ENCODE data around the gene EPHB2.
"Not testable (repeated sequence)": the region's sequence is repeated elsewhere in the genome, so short reads cannot be mapped to it uniquely, and the experiment has no call there.

The EPHB2 gene

GRCh38 chr1:22920026-22920733, 209.5 kb downstream of the EPHB2 start:
- no peak for DNase-seq (ENCODE audit: low read depth, low spot score)
- no peak overlapping the region for H3K27ac ChIP-seq

DNA sequence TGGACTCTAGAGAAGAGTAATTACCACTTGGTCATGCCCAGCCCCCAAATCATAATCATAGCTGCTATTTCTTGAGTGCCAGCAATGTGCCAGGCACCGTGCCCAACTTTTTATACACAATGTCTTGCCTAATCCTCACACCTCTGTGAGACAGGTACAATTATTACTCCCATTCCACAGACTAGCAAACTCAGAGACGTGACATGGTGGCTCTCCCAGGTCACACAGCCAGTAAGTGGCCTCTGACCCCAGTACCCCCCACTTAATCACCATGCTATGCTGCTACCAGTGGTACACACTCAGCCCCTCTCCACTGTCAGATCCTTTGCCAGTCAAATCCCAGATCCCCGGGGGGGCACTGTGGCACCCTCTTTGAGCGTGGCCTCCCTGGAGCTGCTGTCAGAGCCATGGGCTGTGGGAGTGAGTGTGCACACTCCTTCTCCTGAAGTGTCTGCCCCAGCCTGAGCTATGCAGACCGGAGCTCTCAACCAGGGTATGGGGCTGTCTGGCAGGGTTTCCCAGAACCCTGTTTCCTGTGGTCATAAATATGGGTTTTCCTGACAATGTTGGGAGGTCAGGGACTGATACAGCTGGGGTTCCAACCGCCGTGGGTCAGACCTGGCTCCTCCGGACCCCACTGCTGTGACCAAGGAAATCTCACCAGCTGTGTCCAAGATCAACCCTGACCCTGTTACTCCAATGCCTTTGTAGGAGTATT, 210.3 kb downstream of the EPHB2 start:
- H3K27ac ChIP-seq, result no peak overlapping the region
- no peak for DNase-seq (ENCODE audit: low read depth, low spot score)

DNA sequence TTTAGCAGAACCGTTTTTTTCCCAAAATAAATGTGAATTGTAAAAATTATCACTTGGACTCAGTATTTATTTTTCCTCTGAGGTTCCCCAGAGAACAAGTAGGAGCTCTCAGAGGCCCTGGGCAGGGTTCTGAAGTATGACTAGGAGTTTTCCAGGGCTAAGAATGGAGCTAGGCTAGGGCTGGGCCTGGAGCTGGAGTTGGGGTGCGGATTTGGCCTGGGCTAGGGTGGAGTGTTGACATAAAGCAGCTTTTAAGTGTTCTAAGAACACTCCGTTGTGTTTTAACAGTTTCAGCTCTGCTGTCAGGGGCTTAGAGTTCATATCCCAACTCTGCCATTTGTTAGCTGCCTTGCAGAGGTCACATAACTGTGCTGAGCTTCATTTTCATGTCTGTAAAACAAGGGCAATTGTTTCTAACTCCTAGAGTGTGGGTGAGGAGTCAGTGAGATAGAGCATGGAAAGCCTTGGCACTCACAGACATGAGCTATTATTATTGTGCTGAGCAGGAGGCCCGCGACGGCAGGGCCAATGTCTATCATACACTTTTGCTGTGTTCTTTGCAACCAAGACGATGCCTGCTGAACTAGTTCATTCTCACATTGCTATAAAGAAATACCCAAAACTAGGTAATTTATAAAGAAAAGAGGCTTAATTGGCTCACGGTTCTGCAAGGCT, 210.9 kb downstream of the EPHB2 start:
- no peak overlapping the region for H3K27ac ChIP-seq
- DNase-seq (ENCODE audit: low read depth, low spot score), result no peak

- DNase-seq (ENCODE audit: low read depth, low spot score), result no peak
- no peak overlapping the region for H3K27ac ChIP-seq
Measured at GRCh38 chr1:22922640-22923039, 212.0 kb downstream of the EPHB2 start.

DNA sequence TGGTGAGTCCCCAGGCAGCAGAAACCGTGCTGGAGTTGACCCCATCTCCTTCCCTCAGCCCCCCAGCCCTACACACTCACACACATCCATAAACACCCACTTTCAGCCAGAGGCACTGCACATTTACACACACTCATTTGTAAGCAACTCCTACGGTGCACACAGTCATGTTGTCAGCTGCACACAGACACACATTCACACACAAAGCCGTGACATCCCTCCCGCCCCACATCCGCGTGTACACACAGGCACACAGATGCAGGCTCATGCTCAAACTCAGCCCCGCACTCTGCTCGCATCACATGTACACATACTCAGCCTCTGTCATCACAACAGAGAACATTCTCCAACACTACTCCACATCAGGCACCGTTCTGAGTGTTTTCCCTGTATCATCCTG, 214.5 kb downstream of the EPHB2 start:
- H3K27ac ChIP-seq, result no peak overlapping the region
- DNase-seq (ENCODE audit: low read depth, low spot score), result no peak

DNA sequence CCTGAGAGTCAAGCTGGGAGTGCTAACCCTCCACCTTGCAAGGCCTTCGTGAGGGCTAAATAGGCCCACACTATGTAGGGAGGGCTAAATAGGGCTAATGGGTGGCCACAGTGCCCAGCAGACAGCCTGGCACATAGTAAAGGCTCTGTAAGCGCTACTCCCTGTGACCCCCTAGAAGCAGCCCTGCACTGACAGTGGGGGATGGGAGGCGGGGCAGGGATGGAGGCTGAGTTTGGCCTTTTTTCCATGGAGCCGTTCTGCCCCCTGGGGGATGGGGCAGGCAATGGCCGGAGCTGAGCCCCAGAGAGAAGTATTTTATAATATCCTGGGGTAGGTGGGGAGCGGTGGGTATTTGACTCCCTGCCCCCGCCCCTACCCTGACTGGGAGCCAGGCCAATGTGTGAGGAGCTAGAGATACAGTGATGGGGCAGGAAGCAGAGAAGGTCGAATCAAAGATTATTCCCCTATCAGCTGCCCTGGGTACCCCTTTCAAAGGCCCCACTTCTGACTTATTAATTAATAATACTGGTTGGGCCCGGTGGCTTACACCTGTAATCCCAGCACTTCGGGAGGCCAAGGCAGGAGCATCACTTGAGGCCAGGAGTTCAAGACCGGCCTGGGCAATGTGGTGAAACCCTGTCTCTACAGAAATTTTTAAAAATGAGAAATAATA, 219.7 kb downstream of the EPHB2 start:
- DNase-seq (ENCODE audit: low read depth, low spot score), result no peak
- no peak overlapping the region for H3K27ac ChIP-seq

GRCh38 chr1:22932803-22933470, 222.3 kb downstream of the EPHB2 start:
- DNase-seq (ENCODE audit: low read depth, low spot score), result no peak
- H3K27ac ChIP-seq, result no peak overlapping the region

- H3K27ac ChIP-seq, result no peak overlapping the region
- no peak for DNase-seq (ENCODE audit: low read depth, low spot score)
Measured at GRCh38 chr1:22935433-22935832, 224.8 kb downstream of the EPHB2 start.

GRCh38 chr1:22936681-22937080, 226.0 kb downstream of the EPHB2 start:
- no peak overlapping the region for H3K27ac ChIP-seq
- no peak for DNase-seq (ENCODE audit: low read depth, low spot score)

DNA sequence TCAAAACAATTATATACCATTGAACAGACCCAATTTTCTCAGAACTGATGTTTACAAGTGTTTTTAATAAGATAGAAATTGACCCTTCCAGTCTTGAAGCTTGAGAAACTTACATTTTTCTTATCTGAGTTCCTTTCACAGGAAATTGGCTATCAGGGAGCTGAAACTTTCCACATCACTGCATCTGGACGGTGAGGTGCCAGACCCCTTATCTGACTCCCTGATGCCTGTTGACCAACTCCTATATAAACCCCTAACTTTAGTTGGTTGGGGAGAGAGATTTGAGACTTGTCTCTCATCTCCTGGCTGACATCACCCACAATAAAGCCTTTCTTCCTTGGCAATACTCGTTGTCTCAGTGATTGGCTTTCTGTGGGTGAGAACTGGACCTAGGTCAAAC, 230.6 kb downstream of the EPHB2 start:
- no peak overlapping the region for H3K27ac ChIP-seq
- no peak for DNase-seq (ENCODE audit: low read depth, low spot score)

- H3K27ac ChIP-seq, result no peak overlapping the region
- DNase-seq (ENCODE audit: low read depth, low spot score), result no peak
Measured at GRCh38 chr1:22944346-22945055, 233.9 kb downstream of the EPHB2 start.

DNA sequence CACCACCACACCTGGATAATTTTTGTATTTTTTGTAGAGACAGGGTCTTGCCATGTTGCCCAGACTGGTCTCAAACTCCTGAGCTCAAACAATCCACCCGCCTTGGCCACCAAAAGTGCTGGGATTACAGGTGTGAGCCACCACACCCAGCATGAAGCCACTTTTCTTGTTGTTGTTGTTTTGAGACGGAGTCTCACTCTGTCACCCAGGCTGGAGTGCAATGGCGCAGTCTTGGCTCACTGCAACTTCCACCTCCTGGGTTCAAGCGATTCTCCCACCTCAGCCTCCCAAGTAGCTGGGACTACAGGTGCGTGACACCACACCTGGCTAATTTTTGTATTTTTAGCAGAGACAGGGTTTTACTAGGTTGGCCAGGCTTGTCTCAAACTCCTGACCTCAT, 234.5 kb downstream of the EPHB2 start:
- H3K27ac ChIP-seq; DNase-seq (ENCODE audit: low read depth, low spot score): not testable (repeated sequence)

DNA sequence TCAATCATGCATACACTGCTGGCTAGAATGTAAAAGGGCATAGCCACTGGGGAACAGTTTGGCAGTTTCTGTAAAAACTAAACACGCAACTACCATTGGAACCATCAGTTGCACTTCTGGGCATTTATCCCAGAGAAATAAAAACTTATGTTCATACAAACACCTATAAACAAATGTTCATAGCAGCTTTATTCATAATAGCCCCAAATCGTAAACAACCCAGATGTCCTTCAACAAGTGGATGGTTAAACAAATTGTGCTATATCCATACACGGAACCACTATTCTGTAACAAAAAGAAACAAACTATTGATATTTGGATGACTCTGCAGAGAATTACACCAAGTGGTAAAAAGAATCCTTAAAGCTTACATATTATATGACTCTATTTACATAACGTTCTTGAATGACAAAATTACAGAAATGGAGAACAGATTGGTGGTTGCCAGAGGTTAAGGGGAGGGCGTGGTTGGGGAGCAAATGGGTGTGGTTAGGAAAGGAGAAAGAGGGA, 239.2 kb downstream of the EPHB2 start:
- DNase-seq (ENCODE audit: low read depth, low spot score), result no peak

DNA sequence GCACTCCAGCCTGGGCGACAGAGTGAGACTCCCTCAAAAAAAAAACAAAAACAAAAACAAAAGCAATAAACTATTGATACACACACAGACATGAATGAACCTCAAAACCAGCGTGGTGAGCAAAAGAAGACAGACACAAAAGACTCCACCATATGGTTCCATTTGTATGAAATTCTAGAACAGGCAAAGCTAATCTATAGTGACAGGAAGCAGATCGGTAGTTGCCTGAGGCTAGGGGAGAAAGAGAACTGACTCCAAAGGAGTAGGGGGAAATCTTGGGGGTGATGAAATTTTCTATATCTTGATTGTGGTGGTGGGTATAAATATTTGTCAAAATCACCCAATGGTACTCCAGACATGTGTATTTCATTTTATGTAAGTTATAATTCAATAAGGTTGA, 241.2 kb downstream of the EPHB2 start:
- DNase-seq (ENCODE audit: low read depth, low spot score), result no peak
- no peak overlapping the region for H3K27ac ChIP-seq

More for the DNA sequence above, 239.2 kb downstream of the EPHB2 start:
- no peak overlapping the region for H3K27ac ChIP-seq

DNA sequence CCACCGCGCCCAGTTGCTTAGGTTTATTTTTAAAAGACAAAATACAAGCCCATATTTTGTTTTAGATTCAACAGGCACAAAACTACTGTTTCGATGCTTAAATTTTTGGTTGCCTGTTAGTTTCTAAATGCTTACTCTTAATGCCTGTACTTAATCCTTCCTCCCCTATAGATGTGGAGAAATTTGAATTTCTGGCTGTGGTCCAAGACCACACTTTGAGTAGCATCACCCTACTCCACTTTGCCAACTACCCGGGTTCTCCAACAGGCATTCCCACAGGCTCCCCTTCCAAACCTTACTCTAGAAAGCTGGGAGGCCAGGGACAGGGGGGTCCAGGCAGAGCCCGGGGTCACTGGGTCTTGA, 242.0 kb downstream of the EPHB2 start:
- DNase-seq (ENCODE audit: low read depth, low spot score), result no peak
- H3K27ac ChIP-seq, result no peak overlapping the region

DNA sequence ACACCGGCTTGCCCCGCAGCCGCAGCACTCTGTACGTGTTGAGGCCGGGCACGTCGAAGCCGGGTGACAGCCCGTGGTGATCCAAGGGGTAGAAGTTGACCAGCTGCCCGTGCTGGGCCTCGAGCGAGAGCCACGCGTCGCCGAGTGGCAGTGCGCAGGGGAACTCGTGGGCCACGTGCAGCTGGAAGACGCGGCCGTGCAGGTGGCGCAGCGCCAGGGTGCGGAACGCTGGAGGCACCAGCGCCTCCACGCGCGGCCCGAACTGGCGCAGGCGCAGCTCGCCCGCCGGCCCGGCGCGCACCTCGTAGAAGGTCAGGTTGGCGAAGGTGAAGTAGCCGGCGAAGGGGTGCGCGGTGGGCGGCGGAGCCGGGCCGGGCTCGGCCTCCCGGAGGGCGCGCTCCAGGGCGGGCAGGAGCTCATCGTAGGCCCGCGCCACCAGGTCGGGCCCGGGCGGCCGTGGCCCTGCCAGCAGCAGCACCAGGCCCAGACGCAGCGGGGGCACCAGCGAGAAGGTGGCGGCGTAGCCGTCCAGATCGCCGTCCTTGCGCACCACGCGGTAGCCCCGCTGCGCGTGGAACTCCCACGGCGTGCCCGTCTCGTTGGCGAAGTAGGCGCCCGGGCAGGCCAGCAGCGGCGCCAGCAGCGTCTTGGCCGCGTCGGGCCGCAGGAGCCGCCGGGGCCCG, 242.6 kb downstream of the EPHB2 start:
- no peak overlapping the region for H3K27ac ChIP-seq
- DNase-seq (ENCODE audit: low read depth, low spot score), result no peak

- H3K27ac ChIP-seq, result no peak overlapping the region
- no peak for DNase-seq (ENCODE audit: low read depth, low spot score)
Measured at GRCh38 chr1:22953740-22954141, 243.1 kb downstream of the EPHB2 start.

- DNase-seq (ENCODE audit: low read depth, low spot score), result no peak
- no peak overlapping the region for H3K27ac ChIP-seq
Measured at GRCh38 chr1:22955146-22955545, 244.5 kb downstream of the EPHB2 start.

- DNase-seq (ENCODE audit: low read depth, low spot score), result no peak
- H3K27ac ChIP-seq, result no peak overlapping the region
Measured at GRCh38 chr1:22957066-22957465, 246.4 kb downstream of the EPHB2 start.

Measured in epithelial cell of prostate (primary cell).